Spleen (tissue), 11 donors: ENCODE measurements around the gene MAP1LC3C. TPM values are rescaled to one million over a fixed set of nuclear protein-coding genes. Genes with fewer than 3 reads are reported as not detected.

ENCODE experiments used
- DNase-seq: peaks from one replicate; pipeline ENCODE4 v3.0.0-alpha.2; 2020
- H3K27ac ChIP-seq, 8 donors: fragments of 200-600 bp; sonication (generic) in 7 of 8; 1 replicate in 4 of 8; 2 replicates in 4 of 8; pipeline versions ENCODE4 v1.5.0 to v1.8.0; 2016 to 2021; ENCODE audit warnings: inconsistent platforms in 4 of 8, mild to moderate bottlenecking in 4 of 8, moderate library complexity in 1 of 8
- H3K27me3 ChIP-seq, 7 donors: fragments of 200-600 bp; sonication (generic) in 6 of 7; replicated peaks in 1 of 7; 1 replicate in 4 of 7; 2 replicates in 3 of 7; pipeline versions ENCODE4 v1.5.0 to v1.8.0; 2016 to 2021; ENCODE audit warnings: inconsistent platforms in 3 of 7, mild to moderate bottlenecking in 1 of 7
- H3K36me3 ChIP-seq, 6 donors: fragments of 200-600 bp; sonication (generic) in 5 of 6; 1 replicate in 4 of 6; 2 replicates in 2 of 6; pipeline versions ENCODE4 v1.5.0 to v1.8.0; 2016 to 2021; ENCODE audit warnings: inconsistent platforms in 2 of 6
- H3K4me1 ChIP-seq, 6 donors: fragments of 200-600 bp; sonication (generic) in 5 of 6; 1 replicate in 3 of 6; 2 replicates in 3 of 6; pipeline versions ENCODE4 v1.5.0 to v1.8.0; 2016 to 2021; ENCODE audit warnings: inconsistent platforms in 3 of 6
- H3K4me3 ChIP-seq, 8 donors: fragments of 200-600 bp; sonication (generic) in 7 of 8; 1 replicate in 4 of 8; 2 replicates in 4 of 8; pipeline versions ENCODE4 v1.5.0 to v1.8.0; 2016 to 2021; ENCODE audit warnings: inconsistent platforms in 4 of 8, mild to moderate bottlenecking in 4 of 8, moderate library complexity in 2 of 8
- H3K9me3 ChIP-seq, 8 donors: fragments of 200-600 bp; sonication (generic) in 7 of 8; 1 replicate in 4 of 8; 2 replicates in 4 of 8; pipeline versions ENCODE4 v1.5.0 to v1.8.0; 2016 to 2021; ENCODE audit warnings: inconsistent platforms in 4 of 8
- POLR2A ChIP-seq, 3 donors: fragments of 450-650 bp; IDR thresholded peaks; one replicate each; pipeline ENCODE4 v1.5.1; 2017; ENCODE audit warnings: antibody characterized with exemption in 3 of 3, mild to moderate bottlenecking in 1 of 3
- POLR2AphosphoS5 ChIP-seq, 3 donors: sonication (generic); formaldehyde crosslinking; IDR thresholded peaks; one replicate each; pipeline ENCODE4 v1.5.1; 2017; ENCODE audit warnings: antibody characterized with exemption in 3 of 3
- WGBS, 5 donors: extraction: QIAGEN DNeasy Blood & Tissue Kit in 3 of 5; methylation state at CpG; one replicate each; pipeline versions ENCODE4 v1.1.5 to v1.1.7; 2013 to 2018; 5-methylcytosine and 5-hydroxymethylcytosine counted together
- intact Hi-C: fragments of 100-400 bp; cut with DNase I; formaldehyde crosslinking; loops from one replicate; pipeline ENCODE4 v1.15.0; 2023; ENCODE audit warnings: low total_unique reads
- polyA plus RNA-seq, 3 donors: library from polyadenylated mRNA; stranded (reverse); fragments of 200-250 nt; gene quantifications; one replicate each; pipeline ENCODE4 v1.2.1, GENCODE V29; 2013
- total RNA-seq, 7 donors: library from RNA; depleted of rRNA in 3 of 7; stranded (reverse); fragments of >200 nt in 3 of 7; fragmentation: NEBNext Ultra II Directional in 4 of 7; extraction: Animal tissue kit (Norgen Biotek cat#: 25700) in 4 of 7; gene quantifications; one replicate each; pipeline versions ENCODE4 v1.1.0 to v1.2.1, GENCODE V29; 2016 to 2021
- TF ChIP-seq, protein P1 (sequence below), 11 experiments: fragments of 200-600 bp in 7 of 11; fragments of 450-650 bp in 4 of 11; sonication (generic) in 4 of 11; IDR thresholded peaks in 8 of 11; conservative IDR thresholded peaks in 3 of 11; 1 replicate in 7 of 11; 2 replicates in 4 of 11; pipeline versions ENCODE4 v1.4.0 to v1.8.0; 2016 to 2021; ENCODE audit warnings: antibody characterized with exemption in 11 of 11, inconsistent platforms in 4 of 11, mild to moderate bottlenecking in 1 of 11
- donor health status: healthy with polysubstance abuse.
- donor health status: DM: no; HTN: no; CAD: no; lungs with moderate emphysema.
- donor health status: DM: no; HTN: no; CAD: no.
- donor health status: Bipolar disorder and iron deficiency.
- donor health status: healthy.
- donor health status: DM: no; HTN: no; CAD: no.
- donor health status: DM: yes; HTN: yes; CAD: no.

Gene MAP1LC3C
- total and polyA plus RNA-seq, 10 donors = 0.20 to 0.70 (median 0.49) TPM; not detected in 3

DNA sequence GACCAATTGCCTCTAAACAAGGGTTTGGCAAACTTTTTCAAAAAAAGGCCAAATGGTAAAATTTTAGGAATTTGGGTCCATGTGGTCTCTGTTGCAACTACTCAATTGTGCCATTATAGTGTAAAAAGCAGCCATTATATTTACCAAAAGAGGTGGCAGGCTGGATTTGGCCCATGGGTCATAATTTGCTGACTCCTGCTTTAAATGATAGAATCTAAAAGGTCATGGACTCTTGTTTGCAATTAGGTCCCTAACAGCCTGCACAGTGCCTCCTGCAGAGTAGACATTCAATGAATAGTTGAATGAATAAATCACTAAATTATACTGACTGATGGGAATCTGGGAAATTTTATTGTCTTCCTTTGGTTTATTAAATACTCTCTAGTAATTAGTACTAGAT lies 35.2 kb downstream of the MAP1LC3C start:
- Histone ChIP-seq H3K27me3 (no peaks in the 10 kb centered on the region), H3K4me1 (no peaks in the 10 kb centered on the region), H3K27ac (peak overlapping the region in 1 of 8 donors; percentile 38), H3K4me3 (no peak overlapping the region), H3K36me3 (no peaks in the 10 kb centered on the region), H3K9me3 (no peaks in the 10 kb centered on the region)
- TF ChIP-seq POLR2A (IDR thresholded peaks at IDR 0.05) (no peak), POLR2AphosphoS5 (IDR thresholded peaks at IDR 0.05) (no peak)
- TF ChIP-seq, protein P1, sequence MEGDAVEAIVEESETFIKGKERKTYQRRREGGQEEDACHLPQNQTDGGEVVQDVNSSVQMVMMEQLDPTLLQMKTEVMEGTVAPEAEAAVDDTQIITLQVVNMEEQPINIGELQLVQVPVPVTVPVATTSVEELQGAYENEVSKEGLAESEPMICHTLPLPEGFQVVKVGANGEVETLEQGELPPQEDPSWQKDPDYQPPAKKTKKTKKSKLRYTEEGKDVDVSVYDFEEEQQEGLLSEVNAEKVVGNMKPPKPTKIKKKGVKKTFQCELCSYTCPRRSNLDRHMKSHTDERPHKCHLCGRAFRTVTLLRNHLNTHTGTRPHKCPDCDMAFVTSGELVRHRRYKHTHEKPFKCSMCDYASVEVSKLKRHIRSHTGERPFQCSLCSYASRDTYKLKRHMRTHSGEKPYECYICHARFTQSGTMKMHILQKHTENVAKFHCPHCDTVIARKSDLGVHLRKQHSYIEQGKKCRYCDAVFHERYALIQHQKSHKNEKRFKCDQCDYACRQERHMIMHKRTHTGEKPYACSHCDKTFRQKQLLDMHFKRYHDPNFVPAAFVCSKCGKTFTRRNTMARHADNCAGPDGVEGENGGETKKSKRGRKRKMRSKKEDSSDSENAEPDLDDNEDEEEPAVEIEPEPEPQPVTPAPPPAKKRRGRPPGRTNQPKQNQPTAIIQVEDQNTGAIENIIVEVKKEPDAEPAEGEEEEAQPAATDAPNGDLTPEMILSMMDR (IDR thresholded peaks at IDR 0.05 in 8 of 11, conservative IDR thresholded peaks at IDR 0.05 in 3 of 11) = no peak
- intact Hi-C loops = no loop called here
- no peak for DNase-seq

DNA sequence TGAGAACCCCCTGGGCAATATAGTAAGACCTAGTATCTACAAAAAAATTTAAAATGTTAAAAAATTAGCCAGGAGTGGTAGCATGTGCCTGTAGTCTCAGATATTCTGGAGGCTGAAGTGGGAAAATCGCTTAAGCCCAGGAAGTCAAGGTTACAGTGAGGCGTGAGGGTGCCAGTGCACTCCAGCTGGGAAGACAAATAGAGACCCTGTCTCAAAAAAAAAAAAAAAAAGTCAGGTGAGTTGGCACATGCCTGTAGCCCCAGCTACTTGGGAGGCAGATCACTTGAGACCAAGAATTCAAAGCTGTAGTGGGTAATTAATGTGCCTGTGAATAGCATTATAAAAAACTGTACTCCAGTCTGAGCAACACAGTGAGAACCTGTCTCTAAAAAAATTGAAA lies 36.7 kb downstream of the MAP1LC3C start:
- TF ChIP-seq, protein P1 (IDR thresholded peaks at IDR 0.05 in 8 of 11, conservative IDR thresholded peaks at IDR 0.05 in 3 of 11) = no peak
- TF ChIP-seq POLR2AphosphoS5 (IDR thresholded peaks at IDR 0.05) (no peak), POLR2A (IDR thresholded peaks at IDR 0.05) (no peak)
- Histone ChIP-seq H3K27me3 (no peaks in the 10 kb centered on the region), H3K4me3 (no peak overlapping the region), H3K4me1 (no peaks in the 10 kb centered on the region), H3K36me3 (no peaks in the 10 kb centered on the region), H3K9me3 (no peaks in the 10 kb centered on the region), H3K27ac (no peak overlapping the region)
- intact Hi-C loops = no loop called here
- no peak for DNase-seq
- 73 to 90% (median 80%) methylated on average over 2 of the region's 2 CpGs for WGBS, 5 donors

DNA sequence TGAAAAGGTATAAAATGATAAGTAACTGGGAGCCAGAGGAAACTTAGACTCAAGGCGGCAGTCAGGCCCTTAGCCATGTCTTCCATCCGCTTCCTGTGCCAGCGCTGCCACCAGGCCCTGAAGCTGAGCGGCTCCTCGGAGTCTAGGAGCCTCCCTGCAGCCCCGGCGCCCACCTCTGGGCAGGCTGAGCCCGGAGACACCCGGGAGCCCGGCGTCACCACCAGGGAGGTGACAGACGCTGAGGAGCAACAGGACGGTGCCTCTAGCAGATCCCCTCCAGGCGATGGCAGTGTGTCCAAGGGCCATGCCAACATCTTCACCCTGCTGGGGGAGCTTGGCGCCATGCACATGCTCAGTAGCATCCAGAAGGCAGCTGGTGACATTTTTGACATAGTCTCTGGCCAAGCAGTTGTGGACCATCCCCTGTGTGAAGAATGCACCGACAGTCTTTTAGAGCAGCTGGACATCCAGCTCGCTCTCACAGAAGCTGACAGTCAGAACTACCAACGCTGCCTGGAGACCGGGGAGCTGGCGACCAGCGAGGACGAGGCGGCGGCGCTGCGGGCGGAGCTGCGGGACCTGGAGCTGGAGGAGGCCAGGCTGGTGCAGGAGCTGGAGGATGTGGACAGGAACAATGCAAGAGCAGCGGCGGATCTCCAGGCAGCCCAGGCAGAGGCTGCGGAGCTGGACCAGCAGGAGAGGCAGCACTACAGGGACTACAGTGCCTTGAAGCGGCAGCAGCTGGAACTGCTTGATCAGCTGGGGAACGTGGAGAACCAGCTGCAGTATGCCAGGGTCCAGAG lies 41.0 kb downstream of the MAP1LC3C start, which contains the start of gene BECN2:
Gene BECN2, plus strand, starts transcription at position 76 of the 803 bp plus-strand sequence. Its CDS starts 0 bp downstream, at position 76.
- WGBS, 5 donors = 88 to 93% (median 90%) methylated on average over 25 to 33 of the region's 33 CpGs
- Histone ChIP-seq H3K27ac (no peak within 1 kb of the TSS), H3K36me3 (no peaks in the 10 kb centered on the region), H3K4me1 (no peaks in the 10 kb centered on the region), H3K27me3 (no peaks in the 10 kb centered on the region), H3K4me3 (no peak within 1 kb of the TSS), H3K9me3 (no peaks in the 10 kb centered on the region)
- DNase-seq = no peak
- intact Hi-C loops = no loop called here
- TF ChIP-seq, protein P1 (IDR thresholded peaks at IDR 0.05 in 8 of 11, conservative IDR thresholded peaks at IDR 0.05 in 3 of 11) = no peak
- no peak for TF ChIP-seq POLR2AphosphoS5 (IDR thresholded peaks at IDR 0.05)
- no peak for TF ChIP-seq POLR2A (IDR thresholded peaks at IDR 0.05)

DNA sequence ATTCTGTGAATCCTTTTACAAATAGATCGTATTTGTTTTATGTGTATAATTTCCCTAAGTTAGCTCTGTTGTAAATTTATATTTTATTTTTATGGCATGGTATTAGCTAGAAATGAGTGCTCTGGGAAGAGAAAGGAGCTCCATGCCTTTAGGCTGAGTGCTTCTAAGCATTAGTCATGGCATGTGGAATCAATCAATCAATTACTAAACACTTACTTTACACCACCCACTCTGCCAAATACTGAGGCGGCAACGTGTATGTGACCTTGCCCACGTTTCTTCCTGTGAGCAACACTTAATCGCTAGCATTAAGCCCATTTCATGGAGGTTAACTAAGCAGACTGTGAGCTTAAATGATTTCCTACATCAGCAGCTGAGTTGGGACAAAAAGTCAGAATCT lies 48.5 kb downstream of the MAP1LC3C start:
- H3K4me3 ChIP-seq = no peak overlapping the region

More for the DNA sequence above, 48.5 kb downstream of the MAP1LC3C start:
- no peaks in the 10 kb centered on the region for H3K36me3 ChIP-seq
- H3K27ac ChIP-seq = no peak overlapping the region
- intact Hi-C loops = no loop called here
- H3K9me3 ChIP-seq = no peaks in the 10 kb centered on the region
- H3K4me1 ChIP-seq = no peaks in the 10 kb centered on the region
- WGBS, 5 donors = 63 to 81% (median 71%) methylated on average over 5 of the region's 5 CpGs
- H3K27me3 ChIP-seq = no peaks in the 10 kb centered on the region
- DNase-seq = no peak
- TF ChIP-seq POLR2AphosphoS5 (IDR thresholded peaks at IDR 0.05) = no peak
- TF ChIP-seq POLR2A (IDR thresholded peaks at IDR 0.05) = no peak
- TF ChIP-seq, protein P1 (IDR thresholded peaks at IDR 0.05 in 8 of 11, conservative IDR thresholded peaks at IDR 0.05 in 3 of 11) = no peak
